H54 (cell line): ENCODE results near the gene SCLY.
"Not testable (repeated sequence)": the region's sequence is repeated elsewhere in the genome, so short reads cannot be mapped to it uniquely, and the experiment has no call there.

Source experiments
- DNase-seq: peaks from one replicate; pipeline ENCODE4 v3.0.0; 2011; ENCODE audit warnings: low spot score, mixed read lengths; ENCODE audit not compliant: insufficient read length
- FAIRE-seq: peaks from 3 replicates; lab custom pipeline; 2011; peaks lifted over from hg19 to GRCh38; lab: Jason Lieb, UNC
- POLR2A ChIP-seq: IDR thresholded peaks from 2 replicates; pipeline ENCODE4 v1.6.1; 2011; ENCODE audit warnings: low read depth, mild to moderate bottlenecking, low read length

Gene SCLY

GRCh38 chr2:238103465-238104225, 42.8 kb downstream of the SCLY start:
- DNase-seq = no peak
- FAIRE-seq = no peak
- TF ChIP-seq POLR2A = no peak

- no peak for TF ChIP-seq POLR2A
- FAIRE-seq (no peak), DNase-seq (no peak)
Observed at GRCh38 chr2:238104226-238104690, 43.5 kb downstream of the SCLY start.

GRCh38 chr2:238104691-238105371, 44.0 kb downstream of the SCLY start:
- no peak for DNase-seq
- TF ChIP-seq POLR2A = no peak
- no peak for FAIRE-seq

DNA sequence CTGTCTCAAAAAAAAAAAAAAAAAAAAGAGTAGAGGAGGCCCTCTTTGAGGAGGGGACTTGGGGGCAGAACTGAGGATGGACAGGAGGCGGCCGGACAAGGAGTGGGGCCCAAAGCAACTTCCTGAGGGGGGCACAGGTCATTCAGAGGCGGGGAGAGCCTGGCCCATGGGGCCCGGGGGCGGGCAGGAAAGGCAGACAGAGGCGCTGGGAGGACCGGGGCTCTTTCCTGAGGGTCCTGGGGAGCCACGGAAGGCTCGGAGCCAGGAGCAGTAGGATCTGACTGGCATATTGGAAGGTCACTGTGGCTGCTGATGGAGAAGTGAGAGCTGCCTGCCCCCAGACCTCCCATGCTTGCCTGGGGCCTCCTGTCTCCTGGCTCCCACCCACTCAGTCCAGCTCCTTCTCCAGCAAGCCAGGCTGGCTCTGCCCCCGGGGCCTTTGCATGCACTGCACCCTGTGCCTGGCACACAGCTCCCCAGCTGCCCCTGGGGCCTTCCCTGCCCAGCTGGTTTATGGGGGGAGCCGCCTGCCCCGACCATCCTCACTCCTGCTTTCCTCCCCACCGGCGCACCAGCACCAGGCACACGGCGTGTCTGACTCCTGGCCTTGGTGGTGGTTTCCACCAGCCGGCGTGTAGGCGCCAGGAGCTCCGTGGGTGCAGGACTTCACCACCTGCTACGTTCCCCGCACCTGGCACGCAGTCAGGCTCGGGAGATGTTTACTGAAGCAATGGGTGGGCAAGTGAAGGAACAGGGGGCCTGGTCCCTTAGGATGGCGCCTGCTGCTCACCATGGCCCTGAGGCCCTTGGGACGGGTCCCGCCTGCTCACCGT, 44.9 kb downstream of the SCLY start:
- FAIRE-seq (no peak), DNase-seq (no peak)
- no peak for TF ChIP-seq POLR2A

DNA sequence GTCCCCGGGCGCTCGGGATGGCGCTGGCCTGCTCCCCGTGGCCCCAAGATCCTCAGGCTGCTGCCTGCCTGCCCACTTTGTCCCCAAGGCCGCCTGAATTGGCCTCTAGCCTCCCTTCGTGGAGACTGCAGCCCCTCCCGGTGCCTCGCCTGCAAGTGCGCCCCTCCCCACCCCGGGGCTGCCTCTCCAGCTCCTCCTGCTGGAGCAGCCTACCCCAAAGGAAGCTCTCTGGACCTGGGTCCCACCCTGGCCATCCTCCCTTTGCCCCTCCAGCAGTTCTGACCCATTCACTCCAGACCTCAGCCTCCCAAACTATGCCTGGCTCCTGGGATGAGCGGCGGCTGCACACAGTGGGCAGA, 45.5 kb downstream of the SCLY start:
- DNase-seq = no peak
- no peak for FAIRE-seq
- TF ChIP-seq POLR2A = no peak

DNA sequence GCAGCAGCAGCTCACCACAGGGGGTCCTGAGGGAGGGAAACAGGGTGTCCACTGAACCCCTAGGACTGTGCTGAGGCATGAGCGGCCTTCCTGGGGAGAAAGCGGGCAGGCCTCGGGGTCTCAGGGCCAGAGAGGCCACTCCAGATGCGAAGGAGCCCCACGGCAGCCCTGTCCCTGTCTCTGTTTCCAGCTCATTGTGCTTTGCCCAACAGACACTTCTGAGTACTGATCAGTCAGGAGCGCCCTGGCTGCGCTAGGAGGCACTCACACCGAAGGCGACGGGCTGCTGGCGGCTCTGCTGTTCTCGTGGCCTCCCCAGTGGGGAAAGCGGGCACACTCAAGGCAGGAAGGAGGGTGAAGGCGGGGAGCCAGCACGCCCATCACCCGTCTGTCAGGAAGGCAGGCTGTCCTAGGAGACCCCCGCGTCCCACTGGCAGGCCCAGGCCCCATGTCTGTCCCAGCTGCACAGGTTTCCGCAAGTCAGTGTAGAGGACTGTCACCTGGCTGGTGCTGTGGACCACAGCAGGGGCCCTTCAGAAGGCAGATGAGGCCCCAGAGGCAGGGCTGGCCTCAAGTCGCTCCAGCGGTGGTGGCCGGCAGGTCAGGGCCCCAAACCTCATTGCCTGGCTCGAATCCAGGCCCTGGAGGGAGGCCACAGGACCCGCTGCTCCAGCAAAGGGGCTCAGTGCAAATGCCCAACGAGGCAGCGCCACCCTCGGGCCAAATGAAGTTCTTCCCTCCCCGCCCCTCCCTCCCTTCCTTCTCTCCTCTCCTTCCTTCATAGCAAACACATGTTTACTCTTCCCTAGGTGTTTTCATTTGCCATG, 46.1 kb downstream of the SCLY start:
- TF ChIP-seq POLR2A = no peak
- FAIRE-seq = no peak
- no peak for DNase-seq

DNA sequence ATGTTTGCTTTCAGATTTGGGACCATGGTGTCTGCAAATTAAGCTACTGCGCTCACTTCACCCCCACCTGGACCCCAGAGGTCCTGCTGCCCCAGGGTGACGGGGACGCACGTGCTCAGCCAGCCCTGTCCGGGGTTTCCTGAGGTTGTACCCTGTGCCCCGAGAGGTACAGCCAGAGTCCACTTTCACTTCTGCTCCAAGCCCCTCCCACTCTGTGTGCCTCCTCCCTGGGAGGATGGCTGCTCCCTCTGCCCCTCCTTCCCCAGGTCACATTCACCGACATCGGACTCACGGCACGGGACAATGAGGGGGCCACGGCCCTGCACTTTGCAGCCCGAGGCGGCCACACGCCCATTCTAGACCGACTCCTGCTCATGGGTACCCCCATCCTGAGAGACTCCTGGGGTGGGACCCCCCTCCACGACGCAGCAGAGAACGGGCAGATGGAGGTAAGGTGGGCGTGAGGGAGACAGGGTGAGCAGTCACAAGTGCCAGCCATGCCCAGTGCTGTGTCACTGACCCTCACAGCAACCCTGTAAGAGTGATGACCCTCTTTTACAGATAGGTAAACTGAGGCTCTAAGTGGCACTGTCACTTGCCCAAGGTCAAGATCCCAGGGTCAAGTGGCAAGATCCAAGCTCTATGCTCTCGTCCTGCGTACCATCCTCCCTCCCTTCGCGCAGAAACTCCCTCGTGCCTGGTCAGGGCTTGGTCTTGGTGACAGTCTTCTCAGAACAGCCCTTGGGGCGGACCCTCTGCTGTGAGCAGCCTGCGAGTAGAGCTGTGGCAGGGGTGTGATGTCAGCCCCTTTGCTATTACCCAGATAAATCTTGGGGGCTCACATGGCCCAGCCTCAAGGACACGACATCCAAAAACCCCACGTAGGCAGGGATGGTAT, 47.0 kb downstream of the SCLY start:
- no peak for FAIRE-seq
- TF ChIP-seq POLR2A = no peak
- no peak for DNase-seq

GRCh38 chr2:238108423-238109183, 47.8 kb downstream of the SCLY start:
- DNase-seq = no peak
- no peak for FAIRE-seq
- TF ChIP-seq POLR2A = no peak

DNA sequence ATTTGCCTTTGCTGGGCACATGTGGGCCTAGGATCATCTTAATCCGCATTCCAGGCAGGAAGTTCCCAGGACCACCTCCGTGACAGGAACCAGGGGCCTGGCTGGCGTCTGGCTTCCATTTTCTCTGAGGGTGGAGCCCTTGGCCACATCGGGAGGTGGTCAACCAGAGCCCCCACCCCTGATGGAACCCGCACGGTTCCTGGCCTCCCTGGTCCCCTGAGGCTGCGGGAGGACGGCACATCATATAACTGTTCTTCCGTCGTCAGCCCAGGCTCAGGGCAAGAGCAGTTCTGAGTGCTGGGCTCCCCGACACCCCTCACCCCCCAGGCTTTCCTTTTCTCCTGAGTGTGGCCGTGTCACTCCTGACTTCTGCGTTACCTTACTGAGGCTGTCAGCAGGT, 52.8 kb downstream of the SCLY start:
- no peak for TF ChIP-seq POLR2A
- DNase-seq = no peak
- no peak for FAIRE-seq

GRCh38 chr2:238114331-238114841, 53.6 kb downstream of the SCLY start:
- FAIRE-seq (no peak), DNase-seq (no peak)
- no peak for TF ChIP-seq POLR2A

- TF ChIP-seq POLR2A = no peak
- FAIRE-seq (no peak), DNase-seq (no peak)
Observed at GRCh38 chr2:238114851-238115660, 54.3 kb downstream of the SCLY start.

DNA sequence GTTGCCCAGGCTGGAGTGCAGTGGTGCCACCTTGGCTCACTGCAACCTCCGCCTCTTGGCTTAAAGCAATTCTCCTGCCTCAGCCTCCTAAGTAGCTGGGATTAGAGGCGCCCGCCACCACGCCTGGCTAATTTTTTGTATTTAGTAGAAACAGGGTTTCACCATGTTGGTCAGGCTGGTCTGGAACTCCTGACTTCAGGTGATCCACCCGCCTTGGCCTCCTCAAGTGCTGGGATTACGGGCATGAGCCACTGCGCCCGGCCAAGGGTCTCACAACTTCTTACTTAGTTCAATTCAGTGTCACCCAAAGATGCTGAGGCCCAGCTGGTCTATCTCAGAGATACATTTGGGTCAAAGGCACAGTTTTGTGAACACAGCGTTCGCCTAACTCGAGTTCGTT, 54.9 kb downstream of the SCLY start:
- DNase-seq, FAIRE-seq: not testable (repeated sequence)
